NCI-H128 (cell line): Measurements from ENCODE around the gene ESF1.
"Not testable (repeated sequence)": the region's sequence is repeated elsewhere in the genome, so short reads cannot be mapped to it uniquely, and the experiment has no call there.

ENCODE experiments used
- DNase-seq: peaks from one replicate; lab custom pipeline; 2025; ENCODE audit not compliant: unreplicated experiment; lab: John Stamatoyannopoulos, UW

Gene ESF1

DNA sequence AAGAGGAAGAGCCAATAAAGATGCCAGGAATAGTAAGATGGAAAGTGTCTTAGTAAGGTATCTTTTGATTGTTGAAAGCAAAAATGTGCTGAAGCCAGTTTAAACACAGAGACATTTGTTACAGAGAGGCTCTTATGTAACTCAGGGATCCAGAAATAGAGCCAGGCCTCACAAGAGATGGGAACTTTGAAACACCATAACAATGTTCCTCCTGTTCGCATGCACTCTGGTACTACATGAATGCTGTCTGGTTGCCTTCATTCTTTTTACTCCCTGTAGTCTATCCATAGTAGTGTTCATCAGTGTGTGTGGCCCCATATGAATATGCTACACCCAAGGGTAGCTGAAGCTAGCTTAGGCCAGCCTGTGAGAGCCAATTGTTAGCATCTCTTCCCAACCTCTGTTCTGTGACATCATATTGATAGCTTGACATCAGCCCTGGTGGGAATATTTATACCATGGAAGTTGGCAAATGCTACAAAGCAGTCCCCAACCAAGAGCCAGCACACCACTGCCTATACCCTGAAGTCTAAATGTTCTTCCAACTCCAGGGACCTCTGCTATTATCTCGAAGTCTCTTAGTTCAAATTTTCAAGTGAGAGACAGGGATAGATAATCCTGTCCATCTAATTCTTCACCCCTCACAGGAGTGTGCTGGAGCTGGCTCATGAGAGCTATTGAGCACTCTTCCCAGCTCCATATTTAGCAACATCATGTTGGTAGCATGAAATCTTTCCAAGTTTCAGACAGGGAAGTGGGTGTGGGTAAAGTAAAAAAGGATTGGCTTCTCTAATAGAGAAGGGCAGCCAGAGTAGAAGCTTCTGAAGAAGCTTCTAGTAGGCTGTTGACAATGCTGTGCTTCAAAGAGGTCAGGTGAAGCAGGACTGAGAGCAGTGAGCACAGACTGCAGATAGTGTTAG is 7.1 kb upstream of the ESF1 start:
- DNase-seq, result no peak

DNA sequence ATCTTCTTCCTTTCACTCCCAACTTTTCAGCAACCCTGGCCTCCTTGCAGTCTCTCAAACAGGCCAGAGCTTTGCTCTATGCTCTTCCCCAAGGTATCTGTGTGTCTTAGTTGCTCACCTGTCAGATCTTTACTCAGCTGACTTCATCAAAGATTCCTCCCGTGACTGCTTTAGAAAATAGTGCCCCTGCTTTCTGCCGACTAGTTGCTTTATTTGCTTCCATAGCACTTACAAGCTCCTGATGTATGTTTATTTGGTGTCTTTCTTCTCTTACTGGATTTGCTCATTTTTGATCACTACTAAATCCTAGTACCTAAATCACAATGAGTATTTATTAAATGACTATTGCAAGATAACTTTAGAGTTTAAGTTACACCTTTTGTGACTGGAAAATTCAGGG is 6.0 kb upstream of the ESF1 start:
- no peak for DNase-seq

DNA sequence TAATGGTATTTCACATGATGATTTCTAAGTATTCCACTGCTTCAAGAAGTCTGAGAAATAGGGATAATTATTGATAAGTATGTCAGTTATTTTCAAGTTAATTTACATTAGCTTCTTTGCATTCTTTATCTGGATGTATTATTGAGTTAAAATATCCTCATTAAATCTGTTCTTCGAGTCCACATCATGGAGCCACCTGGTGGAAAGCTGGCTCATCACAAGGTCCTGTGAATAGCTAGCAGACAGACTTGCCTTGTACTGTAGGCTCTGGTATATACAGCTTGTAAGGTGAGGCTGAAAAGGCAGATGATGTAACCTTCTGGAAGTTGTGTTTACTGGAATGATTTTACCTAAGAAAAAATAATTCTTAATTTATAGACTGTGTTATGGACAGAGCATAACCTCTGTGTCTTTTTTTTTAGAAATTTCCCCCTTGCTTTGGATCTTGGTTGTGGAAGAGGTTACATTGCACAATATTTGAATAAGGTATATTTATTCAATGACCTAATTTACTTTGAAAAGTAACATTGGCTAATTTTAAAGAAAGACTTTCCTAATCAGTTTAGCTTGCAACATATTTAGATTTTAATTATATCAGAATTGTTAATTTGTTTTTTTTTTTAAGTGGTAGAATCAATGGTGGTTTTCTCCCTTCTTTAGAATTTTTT is 3.6 kb upstream of the ESF1 start:
- DNase-seq, result no peak

DNA sequence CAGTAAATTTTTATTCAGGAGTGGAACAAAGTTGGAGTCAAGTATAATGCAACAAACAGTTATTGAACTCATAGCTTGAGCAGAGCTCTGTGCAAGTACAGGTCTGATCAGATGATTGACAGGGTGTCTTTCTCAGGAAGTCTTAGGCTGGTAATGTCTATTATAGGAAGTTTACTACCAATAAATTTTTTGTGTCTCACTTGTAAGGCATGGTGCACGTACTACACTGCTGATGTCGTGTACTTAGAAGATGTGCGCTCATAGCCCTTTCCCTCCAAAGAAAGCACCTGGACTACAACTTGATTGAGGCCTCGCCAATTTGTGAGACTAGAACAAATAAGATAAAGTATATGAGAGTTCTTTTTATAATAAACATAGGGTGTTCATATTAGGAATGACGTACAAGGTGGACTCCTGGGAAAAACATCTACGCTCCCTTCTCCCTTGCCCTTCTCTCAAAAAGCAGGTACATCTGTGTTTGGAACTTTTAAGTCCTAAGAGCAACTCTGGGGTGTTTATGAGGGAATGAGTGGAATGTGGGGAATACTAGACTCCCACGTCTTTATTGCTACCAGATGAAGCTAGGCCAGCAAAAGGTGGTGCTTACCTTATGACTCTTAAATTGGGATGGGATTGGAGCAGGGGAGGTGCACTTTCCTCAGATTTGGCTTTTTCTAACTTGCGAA is 1.6 kb upstream of the ESF1 start:
- no peak for DNase-seq

DNA sequence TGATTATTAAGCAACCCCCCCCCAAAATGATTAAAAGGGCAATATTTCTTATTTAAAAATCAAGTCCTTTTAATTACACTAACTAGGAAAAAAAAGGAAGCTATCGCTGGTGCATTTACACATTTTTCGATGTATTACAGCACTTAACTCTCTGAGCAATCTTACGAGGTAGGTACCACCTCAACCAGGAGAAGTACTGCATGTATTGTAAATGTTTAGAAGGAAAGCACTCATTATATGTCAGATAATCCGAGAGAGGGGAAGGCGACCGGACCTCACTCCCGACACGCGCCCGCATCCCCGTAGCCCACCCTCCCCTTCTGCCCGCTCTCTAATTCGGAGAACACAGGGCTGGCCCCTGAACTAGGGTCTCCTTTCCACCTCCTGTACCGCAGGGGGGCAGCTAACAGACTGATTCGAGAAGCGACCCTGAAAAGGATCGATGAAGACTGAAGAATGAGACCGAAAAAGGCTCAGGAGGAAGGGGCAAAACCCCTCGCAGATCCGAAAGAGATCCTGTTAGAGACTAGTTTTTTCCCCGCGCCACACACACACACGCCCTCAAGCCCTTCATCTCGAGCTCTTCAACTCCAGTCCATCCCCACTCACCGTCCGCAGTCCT is 337 bp downstream of the ESF1 start:
- no peak for DNase-seq

DNA sequence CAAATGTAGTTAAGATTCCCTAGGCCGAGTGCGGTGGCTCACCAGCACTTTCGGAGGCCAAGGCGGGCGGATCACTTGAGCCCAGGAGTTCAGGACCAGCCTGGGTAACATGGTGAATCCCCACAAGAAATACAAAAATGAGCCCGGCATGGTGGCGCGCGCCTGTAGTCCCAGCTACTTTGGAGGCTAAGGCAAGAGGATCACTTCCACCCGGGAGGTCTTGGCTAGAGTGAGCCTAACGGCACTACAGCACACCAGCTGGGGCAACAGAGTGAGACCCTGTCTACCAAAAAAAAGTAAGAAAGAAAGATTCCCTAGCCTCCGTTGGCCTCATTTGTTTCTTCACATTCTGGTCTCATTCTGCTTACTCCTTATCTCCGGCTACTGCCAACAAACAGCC is 1.2 kb downstream of the ESF1 start:
- no peak for DNase-seq

- no peak for DNase-seq
These were observed 5.9 kb downstream of the ESF1 start for GRCh38 chr20:13778827-13779226.

DNA sequence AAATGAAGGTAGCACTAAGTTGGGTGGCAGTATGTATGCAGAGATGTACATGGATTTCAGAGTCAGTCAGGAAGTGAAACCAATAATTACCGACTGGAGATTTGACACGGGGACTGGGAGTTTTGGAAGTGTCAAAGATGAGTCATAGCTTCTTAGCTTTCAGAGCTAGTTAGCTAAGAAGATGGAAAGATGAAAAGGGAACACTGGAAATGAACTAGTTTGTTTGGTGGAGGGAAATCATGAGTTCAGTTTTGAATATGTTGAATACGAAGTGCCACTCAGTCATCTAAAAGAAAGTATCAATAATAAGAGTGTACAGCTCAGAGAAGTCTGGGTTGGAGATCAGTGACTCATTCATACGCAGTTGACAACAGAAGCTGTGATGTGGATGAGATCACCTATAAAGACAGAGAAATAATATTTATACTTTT is 7.5 kb downstream of the ESF1 start:
- DNase-seq, result no peak

DNA sequence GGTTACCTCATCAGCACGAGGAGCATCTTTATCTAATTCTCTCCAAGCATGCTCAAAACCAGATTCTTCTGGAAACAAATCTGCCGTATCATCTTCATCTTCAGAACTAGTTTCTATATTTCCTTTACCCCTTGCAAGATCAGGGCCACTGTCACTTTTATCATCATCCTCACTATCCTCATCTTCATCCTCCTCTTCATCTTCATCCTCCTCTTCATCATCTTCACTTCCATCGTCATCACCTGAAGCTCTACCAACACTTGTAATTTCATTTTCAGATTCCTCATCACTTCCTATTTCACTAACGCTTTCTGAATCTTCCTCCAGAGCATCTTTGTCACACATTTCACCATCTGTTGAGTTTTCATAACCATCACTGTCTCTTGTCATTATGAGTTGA is 8.9 kb downstream of the ESF1 start:
- DNase-seq, result no peak

DNA sequence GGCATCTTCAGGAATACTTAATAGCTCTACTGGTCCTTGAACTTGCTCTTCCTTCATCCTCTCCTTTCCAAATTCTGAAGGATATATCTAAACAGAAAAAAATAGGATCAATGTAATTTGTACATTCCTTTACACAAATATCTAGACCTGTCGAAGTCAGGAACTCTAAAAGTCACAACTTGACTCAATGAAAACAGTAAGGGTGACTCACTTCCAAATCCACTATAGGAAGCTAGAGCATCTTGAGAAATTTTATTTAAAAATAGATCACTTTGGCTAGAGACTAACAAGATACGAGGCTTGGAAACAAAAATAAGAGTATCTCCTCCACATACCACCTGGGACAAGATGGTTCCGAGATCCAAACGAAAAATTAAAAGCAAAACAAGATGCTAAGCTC is 12.2 kb downstream of the ESF1 start:
- no peak for DNase-seq

GRCh38 chr20:13771853-13772453 is 12.8 kb downstream of the ESF1 start:
- no peak for DNase-seq

DNA sequence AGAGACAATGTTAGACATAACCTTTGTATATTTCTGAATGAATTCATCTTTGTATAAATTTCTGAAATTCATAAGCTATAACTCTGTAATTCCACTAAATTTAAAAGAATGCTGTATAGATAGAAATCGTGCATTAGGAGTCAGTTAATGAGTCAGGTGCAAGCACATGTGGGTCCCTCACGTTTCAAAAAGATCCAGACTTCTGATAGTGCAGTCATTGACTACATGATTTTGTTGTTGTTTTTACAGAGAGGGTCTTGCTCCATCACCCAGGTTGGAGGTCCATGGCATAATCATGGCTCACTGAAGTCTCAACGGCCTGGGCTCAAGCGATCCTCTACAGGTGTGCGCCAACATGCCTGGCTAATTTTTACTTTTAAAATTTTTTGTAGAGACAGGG is 14.6 kb downstream of the ESF1 start:
- DNase-seq, result no peak

- no peak for DNase-seq
These were observed 18.8 kb downstream of the ESF1 start for GRCh38 chr20:13765868-13766416.

- no peak for DNase-seq
These were observed 19.4 kb downstream of the ESF1 start for GRCh38 chr20:13765299-13765698.

GRCh38 chr20:13760451-13760946 is 24.2 kb downstream of the ESF1 start:
- not testable (repeated sequence) for DNase-seq

DNA sequence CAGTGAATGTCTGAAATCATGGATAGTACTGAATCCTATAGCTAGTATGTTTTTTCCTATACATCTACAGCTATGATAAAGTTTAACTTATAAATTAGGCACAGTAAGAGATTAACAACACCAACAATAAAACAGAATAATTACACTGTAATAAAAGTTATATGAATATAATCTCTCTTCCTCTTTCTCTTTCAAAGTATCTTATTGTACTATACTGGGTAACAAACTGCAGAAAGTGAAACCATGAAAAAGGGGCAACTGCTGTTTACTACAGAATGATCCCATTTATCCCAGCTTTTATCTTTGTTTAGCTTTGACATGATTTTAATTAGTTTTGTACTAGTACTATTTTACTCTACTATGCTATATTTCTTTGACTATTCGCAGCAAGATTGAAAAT is 25.8 kb downstream of the ESF1 start:
- no peak for DNase-seq

DNA sequence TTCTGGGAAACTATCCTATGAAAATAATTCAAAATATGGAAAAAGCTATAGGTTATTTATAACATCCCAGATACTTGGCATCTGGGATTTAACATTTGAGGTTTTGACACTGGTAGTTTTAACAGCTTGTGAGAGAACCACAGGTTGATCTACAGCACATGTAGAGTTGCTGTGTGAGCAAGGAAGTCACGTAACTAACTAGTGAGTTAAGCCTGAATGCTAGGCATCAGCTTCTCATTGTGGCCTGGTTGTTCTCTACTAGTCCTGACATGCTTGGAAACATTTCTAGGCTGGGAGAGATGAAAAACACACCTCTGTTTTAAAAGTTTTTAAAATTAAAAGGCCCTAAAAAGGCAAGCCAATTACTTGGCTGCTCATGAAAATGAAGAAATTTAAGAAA is 28.2 kb downstream of the ESF1 start:
- no peak for DNase-seq

DNA sequence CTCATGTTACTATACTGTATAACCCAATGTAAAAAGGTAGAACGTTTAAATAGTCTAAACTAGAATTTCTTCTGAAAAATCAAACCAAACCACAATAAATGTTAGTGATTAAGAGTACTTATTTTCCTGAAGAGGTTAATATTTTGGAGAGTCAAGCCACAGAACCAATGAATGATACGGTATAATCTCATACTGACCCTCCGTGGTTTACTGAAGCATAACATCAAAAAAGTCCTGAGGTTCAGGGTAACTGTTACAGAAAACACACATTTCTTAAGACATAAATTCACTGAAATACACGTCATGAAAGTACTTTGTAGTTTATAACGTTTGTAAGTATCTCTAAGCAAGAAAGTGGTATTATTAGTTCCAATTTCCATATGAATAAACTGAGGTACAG is 28.9 kb downstream of the ESF1 start:
- no peak for DNase-seq

DNA sequence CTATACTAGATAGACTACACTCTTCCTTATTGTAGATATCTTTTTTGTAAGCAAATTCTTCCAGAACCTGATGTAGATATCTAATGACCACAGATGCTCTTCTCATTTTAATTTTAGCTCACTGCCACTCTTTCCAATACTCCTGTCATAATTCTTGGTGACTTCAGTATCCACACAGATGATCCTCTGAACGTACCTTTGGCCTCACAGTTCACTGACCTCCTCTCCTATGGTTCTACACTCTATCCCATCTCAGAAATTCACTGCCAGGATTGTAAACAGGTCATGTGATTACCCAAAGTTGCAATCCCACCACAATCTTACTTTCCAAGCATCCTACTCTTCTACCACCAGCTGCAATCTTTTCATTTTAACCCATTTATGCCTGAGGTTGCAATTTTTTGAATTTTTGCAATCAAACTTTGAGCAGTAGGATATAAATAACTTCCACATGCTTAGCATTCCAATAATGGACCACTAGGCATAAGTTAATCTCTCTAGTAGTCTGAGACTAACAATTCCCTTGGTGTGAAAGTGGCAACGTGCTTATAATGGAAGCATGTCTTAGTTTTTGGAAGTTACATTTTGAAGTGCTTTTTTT is 31.2 kb downstream of the ESF1 start:
- DNase-seq, result no peak

- DNase-seq, result no peak
These were observed 34.9 kb downstream of the ESF1 start for GRCh38 chr20:13749811-13750210.
